ENCODE results near the gene NEO1. TPM values are rescaled to one million over a fixed set of nuclear protein-coding genes. Genes with fewer than 3 reads are reported as not detected.

The NEO1 gene
- total and polyA plus RNA-seq, 4 donors, result 1.6 to 9.9 (median 5.8) TPM

GRCh38 chr15:73345658-73346057, 293.4 kb downstream of the NEO1 start:
- WGBS, result 85% methylated on average over 7 of the region's 7 CpGs
- Histone ChIP-seq H3K36me3 (ENCODE audit: control insufficient read depth in 4 of 4, insufficient read depth in 3 of 4, low read depth in 1 of 4, low read length in 3 of 4) (no peaks in the 10 kb centered on the region), H3K27me3 (ENCODE audit: control insufficient read depth in 4 of 4, insufficient read depth in 4 of 4, low read length in 3 of 4) (peaks cover 0 to 5% (median 1%) of the 10 kb centered on the region in 4 donors), H3K4me1 (ENCODE audit: control insufficient read depth in 4 of 4, insufficient read depth in 4 of 4, low read length in 3 of 4) (no peaks in the 10 kb centered on the region), H3K9ac (ENCODE audit: low read depth in 1 of 2, low read length in 2 of 2) (no peak overlapping the region), H3K27ac (ENCODE audit: low read depth in 1 of 2, low read length in 2 of 2) (no peak overlapping the region), H3K9me3 (ENCODE audit: control insufficient read depth in 4 of 4, low read length in 3 of 4) (peaks cover 0 to 2% (median 0%) of the 10 kb centered on the region in 4 donors), H3K4me3 (ENCODE audit: low read depth in 1 of 3, low read length in 3 of 3) (no peak overlapping the region)
- TF ChIP-seq YY1 (IDR thresholded peaks at IDR 0.05) (no peak), GABPA (IDR thresholded peaks at IDR 0.05 in 1 of 2, conservative IDR thresholded peaks at IDR 0.05 in 1 of 2) (no peak), CTCF (IDR thresholded peaks at IDR 0.05; ENCODE audit: low read depth, low read length, missing input control) (no peak), HNF4G (IDR thresholded peaks at IDR 0.05) (no peak), REST (IDR thresholded peaks at IDR 0.05) (no peak), EGR1 (IDR thresholded peaks at IDR 0.05; ENCODE audit: low read depth in 2 of 2) (no peak), JUND (IDR thresholded peaks at IDR 0.05) (no peak), HNF4A (conservative IDR thresholded peaks at IDR 0.05) (no peak), FOXA2 (IDR thresholded peaks at IDR 0.05) (no peak), NR2F2 (IDR thresholded peaks at IDR 0.05) (no peak), FOXA1 (IDR thresholded peaks at IDR 0.05) (no peak), ZBTB33 (IDR thresholded peaks at IDR 0.05) (no peak), TAF1 (conservative IDR thresholded peaks at IDR 0.05) (no peak), MAX (IDR thresholded peaks at IDR 0.05) (no peak), RXRA (IDR thresholded peaks at IDR 0.05) (no peak), SP1 (IDR thresholded peaks at IDR 0.05) (no peak)
- no peak for DNase-seq (ENCODE audit: low spot score)

- peak; percentile 73 for DNase-seq (ENCODE audit: low spot score)
- TF ChIP-seq ATF3 (IDR thresholded peaks at IDR 0.05), result no peak
- TF ChIP-seq REST (IDR thresholded peaks at IDR 0.05), result peak; percentile 100
- no peak for TF ChIP-seq HNF4G (IDR thresholded peaks at IDR 0.05)
- no peak overlapping the region for H3K27ac ChIP-seq (ENCODE audit: low read depth in 1 of 2, low read length in 2 of 2)
- peaks cover 0 to 6% (median 3%) of the 10 kb centered on the region in 4 donors for H3K27me3 ChIP-seq (ENCODE audit: control insufficient read depth in 4 of 4, insufficient read depth in 4 of 4, low read length in 3 of 4)
- H3K9me3 ChIP-seq (ENCODE audit: control insufficient read depth in 4 of 4, low read length in 3 of 4), result peaks cover 0 to 2% (median 0%) of the 10 kb centered on the region in 4 donors
- H3K4me3 ChIP-seq (ENCODE audit: low read depth in 1 of 3, low read length in 3 of 3), result no peak overlapping the region
- WGBS, result 18% methylated on average over 9 of the region's 9 CpGs
- no peaks in the 10 kb centered on the region for H3K36me3 ChIP-seq (ENCODE audit: control insufficient read depth in 4 of 4, insufficient read depth in 3 of 4, low read depth in 1 of 4, low read length in 3 of 4)
- H3K4me1 ChIP-seq (ENCODE audit: control insufficient read depth in 4 of 4, insufficient read depth in 4 of 4, low read length in 3 of 4), result no peaks in the 10 kb centered on the region
- no peak overlapping the region for H3K9ac ChIP-seq (ENCODE audit: low read depth in 1 of 2, low read length in 2 of 2)
These were observed 294.6 kb downstream of the NEO1 start for GRCh38 chr15:73346735-73347312.
